HL-60 (cell line): ENCODE measurements around the gene LAPTM5.

ENCODE experiments used
- DNase-seq, 2 experiments: peaks; one replicate each; pipeline ENCODE4 v3.0.0-alpha.2; 2010 to 2020; ENCODE audit warnings: low read depth in 1 of 2, low spot score in 1 of 2
- H3K27ac ChIP-seq: fragments of 250-450 bp; sonication (Bioruptor Pico); replicated peaks from 2 replicates; pipeline ENCODE4 v1.5.1; 2020; ENCODE audit warnings: mild to moderate bottlenecking, moderate library complexity
- H3K27me3 ChIP-seq: fragments of 250-450 bp; sonication (Bioruptor Pico); 2 replicates; pipeline ENCODE4 v1.5.1; 2021; ENCODE audit warnings: mild to moderate bottlenecking, moderate library complexity; ENCODE audit not compliant: insufficient read depth, poor library complexity, severe bottlenecking
- H3K4me3 ChIP-seq: replicated peaks from 2 replicates; pipeline ENCODE4 v1.5.1; 2011; ENCODE audit warnings: mild to moderate bottlenecking, control low read depth, low read length; ENCODE audit not compliant: insufficient read depth
- CTCF ChIP-seq: IDR thresholded peaks from one replicate; pipeline ENCODE4 v1.5.1; 2011; ENCODE audit warnings: low read length, control low read depth, inconsistent platforms; ENCODE audit not compliant: insufficient read depth
- GABPA ChIP-seq: IDR thresholded peaks from 2 replicates; pipeline ENCODE4 v1.6.1; 2012; ENCODE audit warnings: low read depth
- POLR2AphosphoS5 ChIP-seq: IDR thresholded peaks from 2 replicates; pipeline ENCODE4 v1.6.1; 2012; ENCODE audit warnings: low read depth
- REST ChIP-seq: IDR thresholded peaks from 2 replicates; pipeline ENCODE4 v1.6.1; 2012; ENCODE audit warnings: low read depth; ENCODE audit not compliant: insufficient replicate concordance
- SPI1 ChIP-seq: IDR thresholded peaks from 2 replicates; pipeline ENCODE4 v1.6.1; 2012; ENCODE audit warnings: low read depth, mild to moderate bottlenecking, borderline replicate concordance

Gene LAPTM5

GRCh38 chr1:30773722-30774358 is 16.3 kb upstream of the LAPTM5 start:
- no peak overlapping the region for H3K27ac ChIP-seq
- DNase-seq, result no peak
- TF ChIP-seq GABPA, result no peak
- TF ChIP-seq REST, result no peak
- no peak for TF ChIP-seq CTCF
- TF ChIP-seq SPI1, result no peak
- no peak for TF ChIP-seq POLR2AphosphoS5

GRCh38 chr1:30771005-30771404 is 13.4 kb upstream of the LAPTM5 start:
- Histone ChIP-seq H3K27me3 (no peaks in the 10 kb centered on the region), H3K4me3 (no peak overlapping the region), H3K27ac (no peak overlapping the region)
- TF ChIP-seq POLR2AphosphoS5 (no peak), CTCF (no peak), SPI1 (no peak), REST (no peak), GABPA (no peak)
- DNase-seq, result no peak

More at GRCh38 chr1:30773722-30774358, 16.3 kb upstream of the LAPTM5 start:
- Histone ChIP-seq H3K4me3 (no peak overlapping the region), H3K27me3 (no peaks in the 10 kb centered on the region)

GRCh38 chr1:30770150-30770549 is 12.6 kb upstream of the LAPTM5 start:
- Histone ChIP-seq H3K27me3 (no peaks in the 10 kb centered on the region), H3K27ac (no peak overlapping the region), H3K4me3 (no peak overlapping the region)
- TF ChIP-seq REST (no peak), GABPA (no peak), CTCF (no peak), POLR2AphosphoS5 (no peak), SPI1 (no peak)
- no peak for DNase-seq
